ENCODE results near the gene RPS6KA2.

DNA sequence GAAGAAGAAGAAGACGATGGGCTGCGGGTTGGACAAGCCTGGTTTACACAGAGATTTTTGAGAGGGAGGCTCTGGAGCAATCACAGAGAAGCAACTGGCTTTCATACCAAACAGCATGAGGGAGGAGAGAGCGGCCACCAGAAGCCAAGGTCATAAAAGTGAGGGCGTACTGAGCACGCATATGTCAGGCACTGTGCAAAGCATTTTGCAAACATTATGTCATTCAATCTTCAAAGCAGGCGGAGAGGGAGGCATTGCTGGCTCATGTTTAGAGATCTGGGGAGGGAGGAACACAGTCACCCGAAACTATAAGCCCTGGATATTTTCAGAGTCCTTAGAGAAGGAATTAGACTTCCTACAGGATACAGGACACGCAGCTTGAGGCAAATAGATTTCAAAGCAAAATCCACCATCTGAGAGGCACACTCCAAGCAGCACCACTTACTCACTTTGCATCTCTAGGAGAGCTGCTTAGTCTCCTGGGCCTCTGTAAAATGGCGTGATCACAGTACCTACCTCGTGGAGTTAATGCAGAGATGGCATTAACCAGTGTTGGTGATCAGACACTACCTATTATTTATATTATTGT lies 65.2 kb downstream of the RPS6KA2 start:
- TF ChIP-seq CTCF (IDR thresholded peaks at IDR 0.05; ENCODE audit: borderline replicate concordance, extremely low read depth, low read length, poor library complexity, severe bottlenecking) (no peak), EZH2 (IDR thresholded peaks at IDR 0.05; ENCODE audit: borderline replicate concordance, low read depth, low read length, severe bottlenecking) (no peak)
